Measurements from ENCODE around the gene SLC25A28.

SLC25A28 gene

GRCh38 chr10:99660662-99661376 is 40.6 kb upstream of the SLC25A28 start:
- TF ChIP-seq CTCF (IDR thresholded peaks at IDR 0.05; ENCODE audit: poor library complexity, severe bottlenecking) = no peak
- peak overlapping the region; percentile 94 for H3K27ac ChIP-seq (ENCODE audit: poor library complexity, severe bottlenecking)
- DNase-seq (ENCODE audit: low spot score) = no peak

DNA sequence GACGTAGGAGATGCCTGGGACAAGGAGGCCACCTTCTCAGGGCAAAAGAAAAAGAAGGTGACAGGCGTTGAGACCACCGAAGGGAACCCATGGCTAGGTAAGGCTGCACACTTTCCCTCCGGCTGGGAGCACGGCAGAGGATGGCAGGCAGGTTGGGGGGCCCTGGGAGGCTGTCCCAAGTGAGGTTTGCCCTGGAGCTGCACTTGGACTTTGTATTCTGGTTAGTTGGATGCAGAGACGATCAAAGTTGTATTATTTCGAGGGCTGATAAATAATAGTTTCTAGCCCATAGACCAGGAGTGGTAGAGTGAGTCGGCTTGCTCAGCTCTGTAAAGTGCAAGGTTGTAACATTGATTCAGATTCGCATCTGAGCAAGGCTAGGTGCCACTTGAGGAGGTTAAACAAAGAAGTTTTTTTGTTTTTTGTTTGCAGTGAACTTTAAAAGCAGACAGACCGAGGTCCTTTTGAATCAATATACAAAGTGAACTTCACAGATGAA is 39.7 kb upstream of the SLC25A28 start:
- peaks cover 42% of the 10 kb centered on the region for H3K36me3 ChIP-seq (ENCODE audit: low read depth)
- H3K9me3 ChIP-seq (ENCODE audit: severe bottlenecking) = no peaks in the 10 kb centered on the region
- peak overlapping the region; percentile 94 for H3K27ac ChIP-seq (ENCODE audit: poor library complexity, severe bottlenecking)
- no peak for ATAC-seq (ENCODE audit: low read depth)
- DNase-seq (ENCODE audit: low spot score) = no peak
- peaks cover 64% of the 10 kb centered on the region for H3K4me1 ChIP-seq (ENCODE audit: insufficient read depth, poor library complexity, severe bottlenecking)
- TF ChIP-seq CTCF (IDR thresholded peaks at IDR 0.05; ENCODE audit: poor library complexity, severe bottlenecking) = no peak
- H3K4me3 ChIP-seq (ENCODE audit: severe bottlenecking) = peak overlapping the region; percentile 86
- no peaks in the 10 kb centered on the region for H3K27me3 ChIP-seq (ENCODE audit: insufficient read depth, poor library complexity, severe bottlenecking)

More at GRCh38 chr10:99660662-99661376, 40.6 kb upstream of the SLC25A28 start:
- Histone ChIP-seq H3K9me3 (ENCODE audit: severe bottlenecking) (no peaks in the 10 kb centered on the region), H3K36me3 (ENCODE audit: low read depth) (peaks cover 51% of the 10 kb centered on the region), H3K4me3 (ENCODE audit: severe bottlenecking) (peak overlapping the region; percentile 86), H3K27me3 (ENCODE audit: insufficient read depth, poor library complexity, severe bottlenecking) (no peaks in the 10 kb centered on the region), H3K4me1 (ENCODE audit: insufficient read depth, poor library complexity, severe bottlenecking) (peaks cover 55% of the 10 kb centered on the region)
- ATAC-seq (ENCODE audit: low read depth) = no peak

DNA sequence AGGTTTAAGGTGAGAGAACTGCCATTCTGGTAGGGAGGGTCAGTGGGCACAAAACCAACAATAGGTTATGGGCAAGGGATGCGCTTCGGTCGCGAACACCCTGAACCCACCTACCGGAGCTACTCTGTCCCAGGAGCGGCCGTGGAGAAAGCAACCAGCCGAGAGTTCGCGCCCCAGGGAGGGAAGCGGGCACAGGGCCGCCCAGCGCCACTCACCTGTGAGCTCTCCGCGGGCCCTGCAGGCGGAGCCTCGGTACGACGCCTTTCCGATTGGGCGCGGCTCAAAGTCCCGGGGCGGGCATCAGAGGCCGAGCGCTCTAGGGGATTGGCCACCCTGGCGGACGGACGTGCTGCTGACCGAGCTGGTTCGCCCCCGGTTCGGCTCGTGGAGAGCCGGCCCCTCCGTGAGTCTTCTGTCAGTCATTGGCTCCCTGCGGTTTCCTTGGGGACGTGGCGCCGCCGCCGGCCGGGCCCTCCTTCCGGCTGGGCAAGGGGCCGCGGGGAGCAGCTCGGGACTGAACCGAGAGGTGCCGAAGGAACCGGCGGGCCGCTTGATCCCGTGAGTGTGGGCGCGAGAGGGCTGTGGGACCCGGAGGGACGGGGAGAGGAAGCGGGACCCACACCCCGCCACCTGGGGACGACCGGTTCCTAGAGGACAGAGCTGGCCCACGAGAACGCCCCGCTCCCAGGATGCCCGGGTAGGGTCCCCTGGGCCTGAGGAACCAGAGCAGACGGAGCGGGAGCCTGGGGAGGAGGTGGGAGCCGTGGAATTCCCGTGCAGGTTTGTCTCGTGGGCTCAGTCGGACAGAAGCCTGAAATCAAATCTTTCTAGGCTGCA is 39.0 kb upstream of the SLC25A28 start, which contains the start of gene ENTPD7:
ENTPD7 (plus strand) TSS at position 479 of the 837 bp plus-strand sequence. CDS start 448 bp downstream, outside the sequence.
- TF ChIP-seq CTCF (IDR thresholded peaks at IDR 0.05; ENCODE audit: poor library complexity, severe bottlenecking) = no peak
- Histone ChIP-seq H3K27me3 (ENCODE audit: insufficient read depth, poor library complexity, severe bottlenecking) (no peaks in the 10 kb centered on the region), H3K9me3 (ENCODE audit: severe bottlenecking) (no peaks in the 10 kb centered on the region), H3K4me1 (ENCODE audit: insufficient read depth, poor library complexity, severe bottlenecking) (peaks cover 68% of the 10 kb centered on the region), H3K27ac (ENCODE audit: poor library complexity, severe bottlenecking) (peak within 1 kb of the TSS; percentile 94), H3K4me3 (ENCODE audit: severe bottlenecking) (peak within 1 kb of the TSS; percentile 86), H3K36me3 (ENCODE audit: low read depth) (peaks cover 36% of the 10 kb centered on the region)
- ATAC-seq (ENCODE audit: low read depth) (peak; percentile 90), DNase-seq (ENCODE audit: low spot score) (peak; percentile 98)

DNA sequence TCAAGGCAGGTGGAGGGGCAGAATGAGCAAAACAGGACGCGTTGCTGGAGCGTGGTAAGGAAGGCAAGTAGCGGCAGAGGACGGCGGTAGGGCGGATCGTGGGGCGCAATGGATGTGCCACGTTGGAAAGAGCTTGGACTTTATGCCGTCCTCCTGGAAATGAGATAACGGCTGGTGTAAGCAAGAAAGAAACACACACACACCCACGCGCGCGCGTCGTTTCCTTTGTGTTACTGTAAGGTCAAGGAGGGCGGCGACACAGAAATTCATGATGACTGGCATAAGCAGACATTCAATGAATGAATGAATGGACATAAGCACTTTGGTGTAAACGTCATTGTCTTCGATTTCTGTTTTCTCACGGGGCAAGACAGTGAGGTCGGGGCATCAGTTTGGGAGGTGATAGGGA is 38.4 kb upstream of the SLC25A28 start:
- peak; percentile 61 for DNase-seq (ENCODE audit: low spot score)
- Histone ChIP-seq H3K36me3 (ENCODE audit: low read depth) (peaks cover 30% of the 10 kb centered on the region), H3K4me1 (ENCODE audit: insufficient read depth, poor library complexity, severe bottlenecking) (peaks cover 74% of the 10 kb centered on the region), H3K9me3 (ENCODE audit: severe bottlenecking) (no peaks in the 10 kb centered on the region), H3K27ac (ENCODE audit: poor library complexity, severe bottlenecking) (peak overlapping the region; percentile 94), H3K4me3 (ENCODE audit: severe bottlenecking) (peak overlapping the region; percentile 86), H3K27me3 (ENCODE audit: insufficient read depth, poor library complexity, severe bottlenecking) (no peaks in the 10 kb centered on the region)
- TF ChIP-seq CTCF (IDR thresholded peaks at IDR 0.05; ENCODE audit: poor library complexity, severe bottlenecking) = no peak
- no peak; the same call in 2 of the 3 replicates for ATAC-seq (ENCODE audit: low read depth)
